ENCODE measurements around the gene PLSCR3.

PLSCR3 gene

GRCh38 chr17:7346761-7347614 is 47.3 kb downstream of the PLSCR3 start:
- no peak for DNase-seq

- no peak for DNase-seq
These were observed 51.1 kb downstream of the PLSCR3 start for GRCh38 chr17:7343250-7343649.

GRCh38 chr17:7341842-7342241 is 52.5 kb downstream of the PLSCR3 start:
- DNase-seq: no peak

- no peak for DNase-seq
These were observed 54.1 kb downstream of the PLSCR3 start for GRCh38 chr17:7340179-7340578.

Data from central memory CD4-positive, alpha-beta T cell (primary cell).